ENCODE data around the gene ZC2HC1C. TPM values are rescaled to one million over a fixed set of nuclear protein-coding genes. Genes with fewer than 3 reads are reported as not detected.

Gene ZC2HC1C
- total RNA-seq, 1 donor from 2014 or later = 7.5 TPM

DNA sequence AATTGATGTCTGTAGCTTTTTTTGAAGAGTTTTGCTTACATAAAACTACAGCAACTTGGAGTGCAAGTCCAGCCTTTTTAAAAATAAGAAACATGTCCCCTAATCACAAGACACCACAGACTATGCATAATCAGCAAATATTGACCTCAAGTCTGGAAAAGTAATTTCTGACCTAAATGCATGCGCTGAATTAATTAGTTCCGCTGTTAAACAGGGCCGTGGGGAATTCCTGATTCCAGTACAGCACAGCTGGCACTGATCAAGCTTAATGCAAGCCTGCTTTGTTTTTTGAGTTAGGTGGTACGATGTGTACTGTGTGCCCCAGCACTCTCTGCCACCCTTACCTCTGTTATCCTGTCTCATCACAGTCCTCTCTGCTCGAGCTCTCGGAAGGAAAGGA is 27.4 kb upstream of the ZC2HC1C start:
- Mint-ChIP-seq H3K27me3 (no peaks in the 10 kb centered on the region), H3K27ac (no peak overlapping the region), H3K4me3 (ENCODE audit: low read depth) (no peak overlapping the region), H3K4me1 (ENCODE audit: low read depth) (peaks cover 5% of the 10 kb centered on the region), H3K9me3 (ENCODE audit: low read depth) (no peaks in the 10 kb centered on the region), H3K36me3 (ENCODE audit: insufficient read depth) (peaks cover 11% of the 10 kb centered on the region)
- no peak for DNase-seq (ENCODE audit: low spot score, unreplicated experiment)
- TF ChIP-seq, protein P1, sequence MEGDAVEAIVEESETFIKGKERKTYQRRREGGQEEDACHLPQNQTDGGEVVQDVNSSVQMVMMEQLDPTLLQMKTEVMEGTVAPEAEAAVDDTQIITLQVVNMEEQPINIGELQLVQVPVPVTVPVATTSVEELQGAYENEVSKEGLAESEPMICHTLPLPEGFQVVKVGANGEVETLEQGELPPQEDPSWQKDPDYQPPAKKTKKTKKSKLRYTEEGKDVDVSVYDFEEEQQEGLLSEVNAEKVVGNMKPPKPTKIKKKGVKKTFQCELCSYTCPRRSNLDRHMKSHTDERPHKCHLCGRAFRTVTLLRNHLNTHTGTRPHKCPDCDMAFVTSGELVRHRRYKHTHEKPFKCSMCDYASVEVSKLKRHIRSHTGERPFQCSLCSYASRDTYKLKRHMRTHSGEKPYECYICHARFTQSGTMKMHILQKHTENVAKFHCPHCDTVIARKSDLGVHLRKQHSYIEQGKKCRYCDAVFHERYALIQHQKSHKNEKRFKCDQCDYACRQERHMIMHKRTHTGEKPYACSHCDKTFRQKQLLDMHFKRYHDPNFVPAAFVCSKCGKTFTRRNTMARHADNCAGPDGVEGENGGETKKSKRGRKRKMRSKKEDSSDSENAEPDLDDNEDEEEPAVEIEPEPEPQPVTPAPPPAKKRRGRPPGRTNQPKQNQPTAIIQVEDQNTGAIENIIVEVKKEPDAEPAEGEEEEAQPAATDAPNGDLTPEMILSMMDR (IDR thresholded peaks at IDR 0.05; ENCODE audit: unreplicated experiment) = no peak

- peaks cover 5% of the 10 kb centered on the region for H3K4me1 Mint-ChIP-seq (ENCODE audit: low read depth)
- TF ChIP-seq, protein P1 (IDR thresholded peaks at IDR 0.05; ENCODE audit: unreplicated experiment) = no peak
- H3K9me3 Mint-ChIP-seq (ENCODE audit: low read depth) = no peaks in the 10 kb centered on the region
- peaks cover 12% of the 10 kb centered on the region for H3K36me3 Mint-ChIP-seq (ENCODE audit: insufficient read depth)
- no peak overlapping the region for H3K4me3 Mint-ChIP-seq (ENCODE audit: low read depth)
- DNase-seq (ENCODE audit: low spot score, unreplicated experiment) = no peak
- H3K27me3 Mint-ChIP-seq = no peaks in the 10 kb centered on the region
- H3K27ac Mint-ChIP-seq = no peak overlapping the region
Observed at GRCh38 chr14:75044322-75044721, 25.1 kb upstream of the ZC2HC1C start.

DNA sequence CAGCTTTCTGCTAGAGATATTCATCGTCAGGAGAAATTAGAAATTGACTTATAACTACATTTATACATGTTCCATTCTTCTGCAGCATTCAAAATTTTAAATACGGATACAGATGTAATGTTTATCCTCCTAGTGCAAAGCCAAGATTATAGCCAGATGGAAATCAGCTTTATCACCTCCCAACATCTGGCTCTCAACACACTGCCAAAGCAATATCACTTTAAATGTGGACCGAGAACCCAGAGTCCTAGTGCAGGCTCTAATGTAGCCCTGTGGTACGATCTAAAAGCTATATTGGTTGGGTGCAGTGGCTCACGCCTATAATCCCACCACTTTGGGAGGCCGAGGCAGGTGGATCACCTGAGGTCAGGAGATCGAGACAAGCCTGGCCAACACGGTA is 24.7 kb upstream of the ZC2HC1C start:
- DNase-seq (ENCODE audit: low spot score, unreplicated experiment) = no peak
- H3K9me3 Mint-ChIP-seq (ENCODE audit: low read depth) = no peaks in the 10 kb centered on the region
- H3K36me3 Mint-ChIP-seq (ENCODE audit: insufficient read depth) = peaks cover 13% of the 10 kb centered on the region
- H3K27ac Mint-ChIP-seq = no peak overlapping the region
- TF ChIP-seq, protein P1 (IDR thresholded peaks at IDR 0.05; ENCODE audit: unreplicated experiment) = no peak
- H3K4me3 Mint-ChIP-seq (ENCODE audit: low read depth) = no peak overlapping the region
- H3K4me1 Mint-ChIP-seq (ENCODE audit: low read depth) = peaks cover 5% of the 10 kb centered on the region
- H3K27me3 Mint-ChIP-seq = no peaks in the 10 kb centered on the region

GRCh38 chr14:75046275-75046674 is 23.2 kb upstream of the ZC2HC1C start:
- H3K4me1 Mint-ChIP-seq (ENCODE audit: low read depth) = peaks cover 8% of the 10 kb centered on the region
- H3K27ac Mint-ChIP-seq = no peak overlapping the region
- no peaks in the 10 kb centered on the region for H3K27me3 Mint-ChIP-seq
- H3K9me3 Mint-ChIP-seq (ENCODE audit: low read depth) = no peaks in the 10 kb centered on the region
- peaks cover 14% of the 10 kb centered on the region for H3K36me3 Mint-ChIP-seq (ENCODE audit: insufficient read depth)
- no peak overlapping the region for H3K4me3 Mint-ChIP-seq (ENCODE audit: low read depth)
- TF ChIP-seq, protein P1 (IDR thresholded peaks at IDR 0.05; ENCODE audit: unreplicated experiment) = no peak
- no peak for DNase-seq (ENCODE audit: low spot score, unreplicated experiment)

- peaks cover 13% of the 10 kb centered on the region for H3K36me3 Mint-ChIP-seq (ENCODE audit: insufficient read depth)
- TF ChIP-seq, protein P1 (IDR thresholded peaks at IDR 0.05; ENCODE audit: unreplicated experiment) = no peak
- no peak overlapping the region for H3K27ac Mint-ChIP-seq
- no peaks in the 10 kb centered on the region for H3K9me3 Mint-ChIP-seq (ENCODE audit: low read depth)
- DNase-seq (ENCODE audit: low spot score, unreplicated experiment) = no peak
- H3K4me1 Mint-ChIP-seq (ENCODE audit: low read depth) = peaks cover 6% of the 10 kb centered on the region
- no peaks in the 10 kb centered on the region for H3K27me3 Mint-ChIP-seq
- H3K4me3 Mint-ChIP-seq (ENCODE audit: low read depth) = no peak overlapping the region
Observed at GRCh38 chr14:75046899-75047298, 22.5 kb upstream of the ZC2HC1C start.

Data from progenitor cell of endocrine pancreas (in vitro differentiated cells).